Fibroblast of skin of left quadriceps (primary cell): ENCODE data around the gene CDK5RAP3.
A peak's percentile ranks its signal among the peaks of the same experiment; 100 is the strongest.
"Not testable (repeated sequence)": the region's sequence is repeated elsewhere in the genome, so short reads cannot be mapped to it uniquely, and the experiment has no call there.

Experiments used
- DNase-seq, 2 experiments: peaks; one replicate each; pipeline ENCODE4 v3.0.0-alpha.2; 2013; ENCODE audit warnings: low read depth in 2 of 2

CDK5RAP3 gene

DNA sequence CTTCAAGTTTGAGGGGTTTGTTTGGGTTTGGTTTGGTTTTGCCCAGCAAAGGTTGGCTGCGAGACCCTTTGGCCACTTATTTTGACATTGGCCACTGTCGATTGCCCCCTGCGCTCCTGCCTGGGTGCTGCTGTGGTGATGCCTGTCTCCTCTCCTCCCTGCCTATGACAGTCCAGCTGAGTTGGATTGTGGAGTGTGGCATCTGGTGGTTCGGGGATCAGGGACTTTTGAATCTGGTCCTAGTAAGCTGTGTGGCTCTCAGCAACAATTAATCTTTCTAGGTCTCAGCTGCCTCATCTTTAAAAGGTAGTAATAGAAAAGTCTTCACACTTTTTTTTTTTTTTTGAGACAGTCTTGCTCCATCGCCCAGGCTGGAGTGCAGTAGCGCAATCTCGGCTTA, 27.1 kb downstream of the CDK5RAP3 start:
- DNase-seq, result no peak

DNA sequence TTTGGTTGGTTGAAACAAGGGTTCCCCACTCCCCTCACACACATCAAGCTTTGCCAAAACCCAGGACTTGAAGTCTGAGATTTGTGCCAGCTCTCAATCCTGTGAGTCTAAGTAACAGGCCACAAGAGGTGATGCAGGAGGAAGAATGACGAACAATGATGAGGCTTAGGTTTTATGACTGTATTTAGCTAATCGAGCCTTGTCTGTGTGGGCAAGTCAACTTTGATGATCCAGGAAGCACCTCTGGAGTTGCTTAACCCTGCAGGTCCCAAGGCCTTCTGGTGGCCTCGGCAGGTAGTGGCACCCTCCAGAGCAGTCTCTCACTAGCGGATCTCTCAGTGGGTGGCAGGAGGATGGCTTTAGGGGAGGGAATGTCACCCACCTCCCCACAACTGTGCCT, 28.7 kb downstream of the CDK5RAP3 start:
- DNase-seq, result no peak

DNA sequence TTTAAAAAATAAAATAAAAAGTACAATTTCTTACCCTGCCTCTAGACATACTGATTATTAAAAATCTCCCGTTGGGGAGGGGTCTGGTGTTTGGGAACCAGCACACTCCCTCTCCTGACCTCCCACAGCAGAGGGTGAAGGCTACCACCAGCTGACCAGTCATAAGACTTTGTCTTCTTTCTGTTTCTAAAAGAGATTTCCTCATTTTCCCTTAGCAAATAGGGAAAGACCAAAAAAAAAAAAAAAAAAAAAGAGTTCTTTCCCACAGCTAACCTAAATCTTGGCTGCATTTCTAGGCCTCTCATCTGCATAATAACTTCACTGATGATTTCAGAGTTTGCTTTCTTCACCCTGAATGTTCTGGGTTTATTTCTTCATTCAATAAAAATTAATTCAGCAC, 30.3 kb downstream of the CDK5RAP3 start:
- DNase-seq, result no peak

DNA sequence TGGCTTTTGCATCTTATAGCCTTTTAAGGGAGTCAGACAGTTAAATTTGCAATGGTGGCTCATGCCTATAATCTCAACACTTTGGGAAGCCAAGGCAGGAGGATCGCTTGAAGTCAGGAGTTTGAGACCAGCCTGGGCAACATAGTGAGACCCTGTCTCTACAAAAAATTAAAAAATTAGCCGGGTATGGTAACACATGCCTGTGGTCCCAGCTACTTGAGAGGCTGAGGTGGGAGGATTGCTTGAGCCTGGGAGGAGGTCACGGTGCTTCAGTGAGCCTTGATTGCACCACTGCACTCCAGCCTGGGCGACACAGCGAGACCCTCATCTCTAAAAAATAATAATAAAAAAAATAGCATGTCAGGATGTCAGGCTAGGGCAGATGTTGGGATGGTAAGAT, 30.7 kb downstream of the CDK5RAP3 start:
- DNase-seq, result not testable (repeated sequence)

DNA sequence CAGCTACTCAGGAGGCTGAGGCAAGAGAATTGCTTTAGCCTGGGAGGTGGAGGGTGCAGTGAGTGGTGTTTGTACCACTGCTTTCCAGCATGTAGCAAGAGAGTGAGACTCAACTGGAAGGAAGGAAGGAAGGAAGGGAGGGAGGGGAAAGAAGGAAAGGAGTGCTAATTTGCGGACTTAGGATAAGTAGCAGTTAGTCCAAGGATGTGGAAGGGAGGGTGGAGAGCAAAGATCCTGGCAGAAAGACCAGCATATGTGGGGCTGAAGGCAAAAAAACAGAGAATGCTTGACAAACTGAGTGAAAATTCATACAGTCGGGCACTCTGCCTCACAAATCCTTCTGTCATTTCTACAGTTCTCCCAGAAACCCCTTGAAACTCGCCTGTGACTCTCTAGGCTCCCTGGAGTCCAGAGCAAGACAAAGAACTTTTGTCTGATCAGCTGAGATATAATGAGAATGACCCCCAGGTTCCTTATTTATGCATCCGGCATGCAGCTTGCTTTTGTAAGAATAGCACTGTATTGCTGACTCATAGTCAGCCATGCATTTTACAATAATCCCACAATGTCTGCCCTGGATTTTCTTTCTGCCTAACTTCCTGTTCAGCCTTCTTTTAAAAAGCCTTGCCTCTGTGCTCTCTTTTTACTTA, 31.5 kb downstream of the CDK5RAP3 start:
- DNase-seq, result peak in 1 of 2 experiments; percentile 60

DNA sequence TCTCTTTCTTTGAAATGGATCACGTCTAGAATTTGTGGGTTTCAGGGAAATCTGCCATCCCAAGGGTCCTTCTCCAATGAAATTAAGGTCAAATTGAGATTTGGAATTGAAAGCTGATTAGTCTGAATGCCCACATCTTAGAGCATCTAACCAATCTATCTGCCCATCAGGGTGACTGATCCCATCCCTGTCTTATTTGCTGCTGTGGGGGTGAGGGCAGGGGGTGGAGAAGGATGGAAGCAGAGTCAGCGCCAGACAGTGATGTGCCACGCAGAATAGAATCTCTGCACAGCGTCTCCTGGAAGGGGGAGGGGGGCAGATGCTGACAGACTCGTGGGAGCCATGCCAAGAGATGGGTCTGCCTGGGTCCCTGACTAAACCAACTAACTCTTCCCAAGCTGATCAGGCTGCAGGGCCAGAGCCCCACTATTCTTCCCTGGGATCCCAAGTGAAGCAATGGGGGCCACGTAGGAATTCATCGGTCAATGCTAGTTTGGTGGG, 32.1 kb downstream of the CDK5RAP3 start:
- no peak for DNase-seq

DNA sequence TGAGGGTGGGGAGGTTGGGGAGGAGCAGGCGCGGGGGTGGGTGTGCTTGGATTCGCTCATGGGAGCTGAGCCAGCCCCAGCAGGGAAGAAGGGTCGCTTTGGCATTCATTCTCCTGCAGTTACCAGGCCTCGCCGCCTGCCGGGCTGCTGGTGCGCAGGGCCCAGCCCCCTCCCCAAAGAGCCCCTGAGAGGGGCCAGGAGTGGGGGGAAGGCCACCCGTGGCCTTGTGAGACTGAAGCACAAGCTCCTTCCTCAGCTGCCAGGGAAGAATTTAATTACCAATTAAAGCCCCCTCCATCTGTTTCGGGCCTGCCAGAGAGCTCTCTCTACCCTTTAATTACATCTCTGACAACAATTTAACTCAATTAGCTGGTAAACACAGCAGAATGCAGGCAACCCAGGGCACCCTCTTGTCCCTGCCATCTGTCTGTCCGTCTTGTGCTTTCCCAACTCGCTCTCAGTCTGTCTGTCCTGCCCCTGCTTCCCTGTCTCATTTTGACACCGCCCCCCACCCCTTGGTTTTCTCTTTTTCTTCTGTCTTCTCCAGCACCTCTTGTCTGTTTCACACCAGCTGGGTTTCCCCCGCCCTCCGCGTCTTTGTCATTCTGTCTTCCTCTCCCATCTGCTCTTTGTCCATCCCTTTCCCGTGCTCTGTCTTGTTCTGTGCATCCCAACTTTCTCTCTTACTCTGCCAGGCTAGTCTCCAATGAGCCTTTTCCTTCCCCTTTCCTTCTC, 32.7 kb downstream of the CDK5RAP3 start:
- DNase-seq, result peak in 1 of 2 experiments; percentile 29

DNA sequence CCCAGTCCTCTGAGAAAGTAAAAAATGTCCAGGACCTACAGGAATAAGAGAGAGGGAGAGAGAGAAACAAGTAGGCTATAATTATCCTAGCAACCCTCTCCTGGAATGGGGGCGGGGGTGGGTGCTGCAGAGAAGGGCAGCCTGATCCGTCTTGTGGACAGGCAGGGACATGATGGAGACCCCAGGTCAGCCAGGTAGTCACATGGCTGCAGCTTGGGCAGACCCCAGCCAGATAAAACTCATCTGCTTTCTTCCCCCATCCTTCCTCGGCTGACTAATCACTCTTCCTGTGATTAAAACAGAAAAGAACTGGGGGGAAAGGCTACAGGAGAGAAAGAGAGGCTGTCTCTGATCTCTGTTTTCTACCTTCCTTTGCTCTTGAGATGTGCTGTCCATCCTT, 34.1 kb downstream of the CDK5RAP3 start:
- DNase-seq, result no peak

DNA sequence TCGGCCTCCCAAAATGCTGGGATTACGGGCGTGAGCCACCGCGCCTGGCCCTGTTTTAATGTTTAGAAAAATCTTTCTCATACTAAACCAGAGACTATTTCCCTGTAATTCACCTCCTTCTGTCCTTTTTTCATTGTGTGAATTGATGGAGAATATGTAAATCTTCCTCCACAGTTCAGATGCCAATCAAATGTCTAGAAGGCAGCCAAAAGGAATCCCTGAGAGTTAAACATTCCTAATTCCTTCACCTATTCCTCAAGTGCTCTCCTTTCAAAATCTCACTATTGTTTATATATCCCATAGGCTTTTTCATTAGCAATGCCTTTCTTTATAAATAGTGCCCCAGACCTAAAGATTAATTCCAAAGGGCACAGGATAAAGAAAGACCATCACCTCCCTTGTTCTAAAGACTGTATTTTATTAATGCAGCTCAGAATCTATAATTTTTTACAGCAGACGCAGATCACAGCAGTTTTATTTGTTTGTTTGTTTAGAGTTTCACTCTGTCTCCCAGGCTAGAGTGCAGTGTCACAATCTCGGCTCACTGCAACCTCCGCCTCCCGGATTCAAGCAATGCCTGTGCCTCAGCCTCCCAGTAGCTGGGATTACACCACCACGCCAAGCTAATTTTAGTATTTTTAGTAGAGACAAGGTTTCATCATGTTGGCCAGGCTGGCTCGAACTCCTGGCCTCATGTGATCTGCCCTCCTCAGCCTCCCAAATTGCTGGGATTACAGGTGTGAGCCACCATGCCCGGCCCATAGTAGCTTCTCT, 36.2 kb downstream of the CDK5RAP3 start:
- DNase-seq, result no peak

DNA sequence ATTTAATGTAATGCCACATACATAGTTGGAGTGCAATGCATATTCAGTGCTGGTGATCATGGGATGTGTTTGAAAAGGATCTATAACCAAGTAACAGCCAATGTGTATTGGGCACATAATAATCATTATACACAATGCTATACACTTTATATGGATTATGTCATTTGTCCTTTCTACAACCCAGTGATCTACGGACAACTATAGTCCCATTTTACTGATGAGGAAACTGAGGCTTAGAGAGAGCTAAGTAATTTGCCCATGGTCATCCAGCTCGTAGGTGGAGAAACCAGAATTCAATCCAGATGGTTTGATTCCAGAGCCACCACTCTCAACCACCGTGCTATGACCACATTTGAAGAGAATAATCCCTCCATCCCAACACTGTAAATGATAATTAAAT, 39.3 kb downstream of the CDK5RAP3 start:
- no peak for DNase-seq

DNA sequence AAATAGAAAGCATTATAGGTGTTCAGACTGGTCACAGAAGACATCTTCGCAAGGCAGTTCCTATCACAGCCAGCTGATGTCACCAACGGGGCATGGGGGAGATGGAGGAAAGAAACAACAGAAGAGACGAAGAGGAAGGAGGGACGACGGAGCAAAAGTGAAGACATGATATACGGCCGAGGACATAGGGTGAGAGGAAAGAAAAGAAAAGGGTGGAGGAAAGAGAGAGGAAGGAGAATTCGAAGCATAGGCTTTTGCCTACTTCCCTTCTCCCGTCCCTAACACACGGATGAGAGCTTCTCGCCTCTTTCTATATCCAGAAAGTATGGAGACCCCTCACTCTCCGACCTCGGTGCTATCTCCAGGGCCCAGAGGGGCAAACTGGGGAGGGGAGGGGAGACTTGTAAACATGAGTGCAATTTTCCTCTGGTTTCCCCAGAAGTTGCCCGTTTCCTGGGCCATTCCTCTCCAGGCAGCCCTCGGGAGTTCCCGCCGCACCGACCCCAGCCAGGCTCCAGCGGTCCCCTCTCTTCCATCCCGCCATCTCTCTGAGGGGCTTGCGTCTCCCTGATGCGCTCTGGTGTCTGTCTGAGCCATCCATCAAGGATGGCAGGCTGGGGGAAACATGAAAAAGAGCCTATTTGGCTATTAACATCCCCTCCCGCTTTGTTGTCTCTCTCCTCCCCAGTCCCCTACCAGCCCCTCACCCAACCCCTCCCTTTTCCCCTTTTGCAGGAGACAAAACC, 40.7 kb downstream of the CDK5RAP3 start:
- DNase-seq, result peak in 1 of 2 experiments; percentile 37

DNA sequence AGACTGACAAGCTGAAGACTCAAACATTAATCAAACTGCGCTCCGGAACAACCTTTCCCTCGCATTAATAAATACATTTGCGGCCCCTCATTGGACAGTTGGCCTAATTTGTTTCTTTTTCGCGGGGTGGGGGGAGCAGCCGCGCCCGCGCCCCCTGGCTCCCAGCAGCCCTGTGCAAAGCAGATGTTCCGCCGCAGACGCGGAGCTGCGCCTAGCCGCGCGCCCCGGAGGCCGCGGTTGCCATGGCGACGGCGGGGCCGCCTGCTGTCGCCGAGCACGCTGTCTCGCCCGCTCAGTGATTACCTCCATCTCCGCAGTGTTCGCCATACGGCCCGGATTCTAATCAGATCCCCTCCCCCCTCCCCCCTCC, 41.2 kb downstream of the CDK5RAP3 start:
- DNase-seq, result no peak

DNA sequence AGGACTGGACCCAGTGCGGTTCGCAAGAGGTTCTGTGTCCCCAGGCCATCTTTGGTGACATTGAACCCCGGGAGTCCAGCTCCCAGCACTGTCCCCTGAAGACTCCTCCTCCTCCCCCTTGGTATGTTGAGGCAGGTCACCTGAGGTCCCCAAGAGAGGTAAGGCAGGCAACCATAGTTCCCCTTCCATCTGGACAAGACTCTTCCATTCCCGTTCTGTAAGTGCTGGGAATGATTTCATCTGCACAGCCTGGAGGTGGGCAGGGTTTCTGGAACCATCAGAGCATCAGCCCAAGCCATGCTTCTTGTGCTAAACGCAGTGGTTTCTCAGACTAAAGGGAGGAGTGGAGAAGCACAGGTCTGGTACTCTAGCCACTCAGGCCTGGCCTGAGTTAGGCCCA, 41.7 kb downstream of the CDK5RAP3 start:
- no peak for DNase-seq

DNA sequence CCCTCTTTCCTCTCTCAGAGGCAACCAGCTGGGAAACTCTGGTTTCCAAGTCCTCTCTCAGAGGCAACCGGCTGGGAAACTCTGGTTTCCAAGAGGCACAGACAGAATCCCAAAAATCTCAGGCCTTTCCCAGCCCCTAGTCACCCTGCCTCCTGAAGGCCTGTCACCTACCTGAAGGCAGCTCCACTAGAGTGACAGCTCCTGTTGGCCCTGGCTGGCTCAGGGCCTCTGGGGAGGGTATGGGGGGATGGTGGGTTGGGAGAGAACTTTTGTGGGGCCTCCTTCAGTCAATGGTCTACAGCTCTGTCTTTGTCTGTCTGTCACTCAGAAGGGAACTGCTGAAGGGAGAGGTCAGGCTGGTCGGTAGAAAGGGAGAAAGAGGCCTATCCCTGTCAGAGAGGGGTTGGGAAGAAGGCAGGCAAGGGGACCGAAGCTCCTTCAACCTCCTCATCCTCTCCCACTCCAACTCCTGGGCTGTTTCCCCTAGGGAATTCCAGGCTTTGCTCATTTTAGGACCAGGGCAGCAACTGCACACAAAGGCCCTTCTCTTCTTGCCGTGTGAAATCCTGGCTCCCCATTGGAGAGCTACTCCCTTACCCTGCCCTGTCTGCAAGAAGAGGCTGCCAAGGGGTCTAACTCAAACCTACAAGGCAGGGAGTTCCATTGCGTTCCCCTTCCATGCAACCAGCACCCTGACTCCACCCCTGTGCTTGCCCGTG, 43.1 kb downstream of the CDK5RAP3 start:
- DNase-seq, result no peak

DNA sequence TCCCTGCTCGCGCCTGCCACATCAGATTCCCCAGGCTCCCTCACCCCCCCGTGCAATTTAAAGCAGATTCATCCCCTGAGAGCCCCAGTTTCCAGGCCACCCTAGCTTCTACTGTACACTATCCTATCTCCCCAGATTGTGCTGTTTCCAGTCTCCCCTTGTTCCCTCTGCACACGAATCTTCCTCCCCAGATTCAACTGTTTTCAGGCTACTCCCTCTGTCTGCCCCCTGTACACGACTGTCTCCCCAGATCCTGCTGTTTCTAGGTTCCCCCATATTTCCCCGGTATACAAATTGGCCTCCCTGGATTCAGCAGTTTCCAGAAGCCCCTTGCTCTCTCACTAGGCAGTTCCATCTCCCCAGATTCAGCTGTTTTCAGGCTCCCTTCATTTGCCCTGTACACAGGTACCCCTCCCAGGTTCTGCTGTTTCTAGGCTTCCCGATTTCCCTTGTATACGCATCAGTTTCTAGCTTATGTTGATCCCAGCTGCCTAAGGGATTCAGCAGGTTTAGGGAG, 43.7 kb downstream of the CDK5RAP3 start:
- no peak for DNase-seq

DNA sequence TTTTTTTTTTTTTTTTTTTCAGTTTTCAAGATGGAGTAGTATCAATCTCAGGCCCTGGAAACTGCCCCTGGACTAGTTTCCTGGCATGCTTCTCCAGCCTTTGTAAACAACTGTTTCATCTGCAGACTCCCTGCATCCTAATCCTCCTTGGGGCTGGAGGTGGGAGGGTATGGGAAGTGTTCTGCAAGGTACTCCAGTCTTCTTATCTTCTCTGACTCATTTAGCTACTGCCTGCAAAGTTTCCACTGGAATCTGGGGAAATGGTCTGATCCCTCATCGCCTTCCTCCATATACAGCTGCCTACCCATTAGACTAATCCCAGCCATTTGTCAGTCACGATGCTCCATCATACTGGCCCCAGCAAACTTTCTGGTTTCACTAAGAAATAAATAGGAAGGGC, 45.2 kb downstream of the CDK5RAP3 start:
- DNase-seq, result no peak

DNA sequence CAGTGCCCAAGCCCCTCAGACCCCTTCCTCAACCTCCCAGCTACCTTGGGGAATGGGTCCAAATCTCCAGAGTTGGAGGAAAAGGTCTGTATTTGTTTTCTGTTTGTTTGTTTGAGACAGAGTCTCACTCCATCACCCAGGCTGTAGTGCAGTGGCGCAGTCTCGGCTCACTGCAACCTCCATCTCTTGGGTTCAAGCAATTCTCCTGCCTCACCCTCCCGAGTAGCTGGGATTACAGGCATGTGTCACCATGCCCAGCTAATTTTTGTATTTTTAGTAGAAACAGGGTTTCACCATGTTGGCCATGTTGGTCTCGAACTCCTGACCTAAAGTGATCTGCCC, 46.9 kb downstream of the CDK5RAP3 start:
- not testable (repeated sequence) for DNase-seq

DNA sequence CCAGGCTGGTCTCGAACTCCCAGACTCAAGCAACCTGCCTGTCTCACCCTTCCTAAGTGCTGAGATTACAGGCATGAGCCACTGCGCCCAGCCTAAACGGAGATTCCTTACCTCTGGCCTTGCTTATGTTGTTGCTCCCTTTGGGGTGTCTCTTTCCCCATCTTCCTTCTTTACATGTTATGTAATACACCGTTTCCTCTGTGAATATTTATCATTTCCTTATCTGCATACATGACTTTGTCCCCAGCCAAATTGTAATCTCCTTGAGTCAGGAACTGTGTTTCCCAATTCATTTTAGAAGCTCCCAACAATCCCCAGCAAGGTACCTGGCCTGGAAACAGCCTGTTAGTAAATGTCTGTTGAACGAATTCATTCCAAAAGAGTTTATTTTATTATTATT, 51.0 kb downstream of the CDK5RAP3 start:
- DNase-seq, result no peak

DNA sequence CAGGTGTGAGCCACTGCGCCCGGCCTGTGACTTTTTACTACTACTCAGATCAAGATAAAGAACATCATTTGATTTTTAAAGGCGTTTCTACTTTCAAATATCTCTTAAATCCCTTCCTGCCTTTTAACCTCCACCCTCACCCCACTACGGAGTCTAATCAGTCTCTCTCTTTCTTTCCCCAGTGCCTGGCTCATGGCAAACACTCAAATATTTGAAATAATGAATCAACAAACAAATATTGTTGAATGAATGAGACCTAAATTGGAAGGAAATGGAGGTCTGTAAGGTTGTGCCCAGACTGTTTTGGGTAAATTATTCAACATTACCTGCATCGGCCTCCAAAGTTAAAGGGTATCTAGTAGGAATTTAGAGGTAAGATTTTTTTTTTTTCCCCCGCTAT, 52.0 kb downstream of the CDK5RAP3 start:
- no peak for DNase-seq

DNA sequence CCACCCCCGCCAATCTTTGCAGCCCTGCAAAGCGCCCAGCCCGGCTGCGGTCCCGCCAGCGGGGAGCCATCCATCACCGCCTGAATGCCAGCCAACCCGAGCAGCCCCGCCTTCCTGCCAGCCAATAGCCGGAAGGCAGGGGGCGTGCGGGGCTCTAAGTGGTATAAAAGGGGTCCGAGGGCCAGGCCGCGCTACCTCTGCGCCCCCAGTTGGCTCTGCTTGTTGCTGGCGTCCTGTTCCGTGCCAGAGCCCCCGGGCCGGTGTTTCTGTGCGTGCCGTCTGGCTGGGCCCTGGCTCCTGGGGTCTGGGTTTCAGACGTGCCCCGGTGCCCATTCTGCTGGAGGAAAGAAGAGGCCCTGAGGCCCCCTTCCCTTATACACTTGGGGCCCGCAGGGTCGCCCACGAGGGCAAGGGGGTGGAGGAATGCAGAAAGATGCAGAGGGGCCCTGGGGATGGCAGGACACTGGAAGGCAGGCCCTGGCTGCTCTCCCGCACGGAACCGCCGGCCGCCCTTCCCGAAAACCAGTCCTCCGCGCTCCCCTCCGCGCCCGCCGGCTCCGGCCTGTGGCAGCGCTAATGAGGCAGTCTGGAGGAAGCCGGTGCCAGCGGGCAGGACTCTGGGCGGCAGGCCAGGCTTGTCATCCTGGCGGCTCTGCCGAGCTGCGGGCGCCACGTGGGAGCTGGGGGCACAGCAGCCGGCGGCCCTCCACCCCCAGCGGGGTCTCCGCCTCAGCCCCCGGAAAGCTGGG, 52.7 kb downstream of the CDK5RAP3 start:
- no peak for DNase-seq
